GM23248 (cell line): Measurements from ENCODE around the gene PTPRA.

ENCODE experiments used
- EZH2 ChIP-seq: fragments of 200-600 bp; sonication (generic); IDR thresholded peaks from 2 replicates; pipeline ENCODE4 v1.6.1; 2018; ENCODE audit warnings: antibody characterized with exemption, mild to moderate bottlenecking; ENCODE audit not compliant: insufficient read depth, poor library complexity, severe bottlenecking
- EZH2phosphoT487 ChIP-seq: fragments of 200-600 bp; sonication (generic); IDR thresholded peaks from 2 replicates; pipeline ENCODE4 v1.6.1; 2018; ENCODE audit warnings: antibody characterized with exemption, moderate library complexity, mild to moderate bottlenecking, low read depth; ENCODE audit not compliant: insufficient read depth

GRCh38 chr20:2849529-2849928, 23.8 kb upstream of the PTPRA start:
- TF ChIP-seq EZH2 (no peak), EZH2phosphoT487 (no peak)
